GM12892 (cell line): ENCODE measurements around the gene SLC7A1.

Experiments
- POLR2A ChIP-seq: IDR thresholded peaks from 2 replicates; pipeline ENCODE4 v1.6.1; 2011; ENCODE audit warnings: low read depth, low read length, control low read depth
- POLR2AphosphoS5 ChIP-seq: IDR thresholded peaks from 2 replicates; pipeline ENCODE4 v1.6.1; 2011; ENCODE audit warnings: low read depth, low read length, control low read depth

DNA sequence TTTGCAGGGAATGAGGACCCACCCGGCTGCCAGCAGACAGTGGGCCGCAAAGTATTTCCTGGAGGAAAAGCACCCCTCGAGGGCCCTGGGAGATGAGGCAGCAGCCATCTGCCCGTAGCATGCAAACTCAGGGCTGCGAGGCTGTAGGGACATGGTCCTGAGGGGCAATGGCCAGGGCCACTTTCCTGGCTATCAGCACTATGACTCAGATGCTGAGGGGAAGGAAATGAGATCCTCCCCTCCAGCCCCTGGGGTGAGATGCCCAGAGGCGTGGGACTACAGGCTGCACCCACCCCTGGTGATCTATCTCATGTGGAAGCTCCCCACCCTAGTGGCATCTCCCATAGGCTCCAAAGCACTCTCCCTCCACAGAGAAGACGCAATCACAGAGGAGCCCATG is 80.1 kb downstream of the SLC7A1 start:
- TF ChIP-seq POLR2A (no peak), POLR2AphosphoS5 (no peak)
